Endothelial cell (in vitro differentiated cells): ENCODE measurements around the gene DDX54. TPM values are rescaled to one million over a fixed set of nuclear protein-coding genes. Genes with fewer than 3 reads are reported as not detected.

Experiments used
- DNase-seq: peaks from one replicate; pipeline ENCODE4 v3.0.0; 2021; ENCODE audit warnings: low spot score
- H3K27ac Mint-ChIP-seq: one replicate; pipeline ENCODE4 v1.8.0; 2021; ENCODE audit warnings: mixed read lengths, inconsistent platforms; ENCODE audit not compliant: unreplicated experiment
- H3K27me3 Mint-ChIP-seq: one replicate; pipeline ENCODE4 v1.8.0; 2021; ENCODE audit warnings: mild to moderate bottlenecking, moderate library complexity, mixed read lengths, inconsistent platforms; ENCODE audit not compliant: unreplicated experiment
- H3K36me3 Mint-ChIP-seq: one replicate; pipeline ENCODE4 v1.8.0; 2021; ENCODE audit warnings: mild to moderate bottlenecking, low read depth, mixed read lengths, inconsistent platforms; ENCODE audit not compliant: unreplicated experiment
- H3K4me1 Mint-ChIP-seq: one replicate; pipeline ENCODE4 v1.8.0; 2021; ENCODE audit warnings: mild to moderate bottlenecking, mixed read lengths, inconsistent platforms; ENCODE audit not compliant: unreplicated experiment
- H3K4me3 Mint-ChIP-seq: one replicate; pipeline ENCODE4 v1.8.0; 2021; ENCODE audit warnings: mild to moderate bottlenecking, mixed read lengths, inconsistent platforms; ENCODE audit not compliant: unreplicated experiment
- H3K9me3 Mint-ChIP-seq: one replicate; pipeline ENCODE4 v1.8.0; 2021; ENCODE audit warnings: mixed read lengths, inconsistent platforms; ENCODE audit not compliant: unreplicated experiment
- total RNA-seq: library from RNA; stranded (reverse); fragmentation: NEBNext Ultra II Directional; extraction: Animal tissue kit (Norgen Biotek cat#: 25700); gene quantifications from one replicate; pipeline ENCODE4 v1.2.1, GENCODE V29; 2021; ENCODE audit not compliant: unreplicated experiment
- TF ChIP-seq, protein P1 (sequence below): fragments of 200-600 bp; sonication (generic); IDR thresholded peaks from one replicate; pipeline ENCODE4 v1.5.0; 2021; ENCODE audit warnings: antibody characterized with exemption; ENCODE audit not compliant: unreplicated experiment

The DDX54 gene
- total RNA-seq, 1 donor from 2014 or later: 47.5 TPM

DNA sequence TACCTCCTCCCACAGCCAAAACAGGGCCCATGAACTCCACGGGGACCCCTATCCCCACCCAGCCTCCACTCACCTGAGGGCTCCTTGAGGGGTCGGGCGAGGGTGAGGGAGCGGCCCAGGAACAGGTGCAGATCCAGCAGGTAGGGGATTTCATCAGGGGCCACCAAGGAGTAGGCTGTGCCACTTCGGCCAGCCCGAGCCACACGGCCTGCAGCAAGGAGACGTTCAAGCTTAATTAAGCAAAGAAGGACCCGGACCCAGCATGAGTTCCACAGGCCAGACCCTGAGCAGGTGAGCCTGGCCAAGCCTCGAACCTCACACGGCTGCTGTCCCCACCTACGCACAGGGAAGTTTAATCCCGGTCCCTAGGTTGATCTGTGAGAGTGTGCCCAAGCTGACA lies 15.6 kb downstream of the DDX54 start:
- TF ChIP-seq, protein P1, sequence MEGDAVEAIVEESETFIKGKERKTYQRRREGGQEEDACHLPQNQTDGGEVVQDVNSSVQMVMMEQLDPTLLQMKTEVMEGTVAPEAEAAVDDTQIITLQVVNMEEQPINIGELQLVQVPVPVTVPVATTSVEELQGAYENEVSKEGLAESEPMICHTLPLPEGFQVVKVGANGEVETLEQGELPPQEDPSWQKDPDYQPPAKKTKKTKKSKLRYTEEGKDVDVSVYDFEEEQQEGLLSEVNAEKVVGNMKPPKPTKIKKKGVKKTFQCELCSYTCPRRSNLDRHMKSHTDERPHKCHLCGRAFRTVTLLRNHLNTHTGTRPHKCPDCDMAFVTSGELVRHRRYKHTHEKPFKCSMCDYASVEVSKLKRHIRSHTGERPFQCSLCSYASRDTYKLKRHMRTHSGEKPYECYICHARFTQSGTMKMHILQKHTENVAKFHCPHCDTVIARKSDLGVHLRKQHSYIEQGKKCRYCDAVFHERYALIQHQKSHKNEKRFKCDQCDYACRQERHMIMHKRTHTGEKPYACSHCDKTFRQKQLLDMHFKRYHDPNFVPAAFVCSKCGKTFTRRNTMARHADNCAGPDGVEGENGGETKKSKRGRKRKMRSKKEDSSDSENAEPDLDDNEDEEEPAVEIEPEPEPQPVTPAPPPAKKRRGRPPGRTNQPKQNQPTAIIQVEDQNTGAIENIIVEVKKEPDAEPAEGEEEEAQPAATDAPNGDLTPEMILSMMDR: no peak
- no peaks in the 10 kb centered on the region for H3K4me1 Mint-ChIP-seq
- peaks cover 3% of the 10 kb centered on the region for H3K27me3 Mint-ChIP-seq
- DNase-seq: no peak
- H3K27ac Mint-ChIP-seq: no peak overlapping the region
- no peak overlapping the region for H3K4me3 Mint-ChIP-seq
- peaks cover 29% of the 10 kb centered on the region for H3K36me3 Mint-ChIP-seq
- H3K9me3 Mint-ChIP-seq: no peaks in the 10 kb centered on the region

DNA sequence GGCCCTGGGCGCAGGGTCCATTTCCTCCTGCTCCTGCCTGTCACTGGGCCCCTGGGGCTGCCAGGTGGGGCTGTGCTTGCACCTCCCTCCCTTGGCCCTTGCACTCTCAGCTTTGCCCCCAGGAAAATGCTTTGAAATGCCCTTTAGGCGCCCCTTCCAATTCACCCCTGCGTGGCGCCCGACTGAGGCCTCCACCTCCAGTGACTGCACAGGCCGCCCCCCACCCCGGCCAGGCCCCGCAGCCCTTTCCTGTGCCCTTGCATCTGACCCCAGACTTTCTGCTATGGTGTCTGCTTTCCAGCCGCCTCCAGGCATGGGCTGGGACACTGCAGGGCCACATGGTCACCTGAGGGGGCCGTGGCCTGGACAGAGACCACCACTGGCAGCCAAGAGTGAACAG lies 17.4 kb downstream of the DDX54 start:
- no peak for DNase-seq
- Mint-ChIP-seq H3K9me3 (no peaks in the 10 kb centered on the region), H3K4me3 (no peak overlapping the region), H3K36me3 (peaks cover 22% of the 10 kb centered on the region), H3K27me3 (peaks cover 3% of the 10 kb centered on the region), H3K27ac (no peak overlapping the region), H3K4me1 (no peaks in the 10 kb centered on the region)
- TF ChIP-seq, protein P1: no peak

DNA sequence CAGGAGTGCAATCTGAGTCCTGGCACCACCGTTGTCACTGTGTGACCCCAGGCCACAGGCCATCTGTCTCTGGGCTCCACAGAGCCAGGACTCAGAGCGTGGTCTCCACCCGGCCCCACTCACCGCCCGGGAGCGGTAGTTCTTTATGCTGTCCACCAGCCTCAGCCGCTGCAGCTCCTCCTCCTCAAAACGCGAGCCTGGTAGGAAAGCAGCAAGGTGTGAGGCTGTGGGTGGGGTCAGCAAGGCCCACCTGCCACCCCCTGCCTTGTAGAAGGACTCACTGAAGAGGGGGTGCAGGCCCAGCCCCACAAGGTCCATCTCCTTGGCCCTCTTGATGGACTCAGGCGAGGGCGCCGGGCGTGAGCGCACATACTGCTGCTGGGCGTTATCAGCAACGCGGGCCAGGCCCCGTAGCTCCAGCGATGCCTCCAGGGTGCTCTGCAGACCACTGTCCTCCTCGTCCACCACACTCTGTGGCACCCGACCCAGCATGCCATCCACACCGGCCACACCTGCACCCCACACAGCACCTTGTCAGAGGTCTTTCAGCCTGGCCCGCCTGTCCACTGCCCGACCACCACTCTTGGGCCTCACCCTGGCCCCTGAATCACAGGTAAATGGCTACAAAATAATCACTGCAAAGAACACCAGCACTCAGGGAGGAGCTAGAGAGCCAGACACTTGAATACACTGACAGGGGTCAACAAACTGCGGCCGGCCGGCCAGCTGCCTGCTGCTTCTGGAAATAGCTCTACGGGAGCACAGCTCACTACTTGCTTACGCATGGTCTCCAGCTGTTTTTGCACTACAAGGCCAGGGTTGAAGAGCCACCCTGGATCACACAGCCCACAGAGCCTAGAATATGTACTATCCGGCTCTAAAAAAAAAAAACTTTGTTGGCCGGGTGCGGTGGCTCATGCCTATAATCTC lies 19.5 kb downstream of the DDX54 start:
- TF ChIP-seq, protein P1: no peak
- no peak overlapping the region for H3K27ac Mint-ChIP-seq
- peaks cover 6% of the 10 kb centered on the region for H3K36me3 Mint-ChIP-seq
- H3K9me3 Mint-ChIP-seq: no peaks in the 10 kb centered on the region
- H3K4me3 Mint-ChIP-seq: peak overlapping the region; percentile 28
- DNase-seq: no peak
- peaks cover 4% of the 10 kb centered on the region for H3K27me3 Mint-ChIP-seq
- no peaks in the 10 kb centered on the region for H3K4me1 Mint-ChIP-seq

DNA sequence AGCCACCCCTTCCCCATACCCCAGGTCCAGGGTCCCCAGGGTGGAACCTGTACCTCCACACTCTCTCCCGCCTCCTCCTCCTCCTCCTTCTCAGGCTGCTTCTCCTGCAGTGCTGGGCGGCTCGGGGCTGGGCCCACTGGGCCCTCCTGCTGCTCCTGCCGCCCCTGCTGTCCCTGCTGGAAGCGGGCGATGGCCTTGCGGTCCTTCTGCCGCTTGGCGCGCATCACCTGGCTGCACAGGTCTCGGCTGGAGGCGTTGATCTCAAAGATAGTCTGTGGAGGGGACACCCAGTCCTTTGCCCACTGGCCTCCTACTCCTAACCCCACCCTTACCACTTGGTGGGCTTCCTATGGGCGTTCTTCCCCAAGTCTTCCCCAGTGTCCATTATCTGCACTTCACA lies 21.3 kb downstream of the DDX54 start:
- no peak for DNase-seq
- H3K4me3 Mint-ChIP-seq: no peak overlapping the region
- H3K9me3 Mint-ChIP-seq: no peaks in the 10 kb centered on the region
- TF ChIP-seq, protein P1: no peak
- H3K27ac Mint-ChIP-seq: no peak overlapping the region
- H3K4me1 Mint-ChIP-seq: no peaks in the 10 kb centered on the region
- peaks cover 9% of the 10 kb centered on the region for H3K36me3 Mint-ChIP-seq
- H3K27me3 Mint-ChIP-seq: peaks cover 4% of the 10 kb centered on the region

DNA sequence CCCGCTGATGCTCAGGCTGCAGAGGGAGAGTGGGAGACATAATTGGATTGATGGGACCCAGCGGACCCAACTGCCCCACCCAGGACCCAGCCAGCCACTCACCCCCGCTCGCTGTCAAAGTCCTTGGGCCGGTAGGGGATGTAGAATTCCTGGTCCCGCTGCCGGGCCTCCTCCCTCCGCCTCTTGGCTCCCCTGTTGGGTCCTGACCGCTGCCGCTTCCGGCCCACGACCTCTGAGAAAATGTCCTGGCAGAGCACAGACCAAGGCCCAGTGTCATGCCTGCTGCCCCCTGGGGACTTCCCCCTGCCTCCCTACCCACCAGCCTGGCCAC lies 22.3 kb downstream of the DDX54 start:
- Mint-ChIP-seq H3K27ac (no peak overlapping the region), H3K4me3 (no peak overlapping the region), H3K9me3 (no peaks in the 10 kb centered on the region), H3K27me3 (peaks cover 4% of the 10 kb centered on the region), H3K4me1 (no peaks in the 10 kb centered on the region), H3K36me3 (peaks cover 13% of the 10 kb centered on the region)
- DNase-seq: no peak
- TF ChIP-seq, protein P1: no peak
